Measurements from ENCODE around the gene UCK1. TPM values are rescaled to one million over a fixed set of nuclear protein-coding genes. Genes with fewer than 3 reads are reported as not detected.

The UCK1 gene
- 39.5 and 57.1 TPM in 2 replicates for total RNA-seq
- 45.4 and 48.8 TPM in 2 replicates for polyA plus RNA-seq

DNA sequence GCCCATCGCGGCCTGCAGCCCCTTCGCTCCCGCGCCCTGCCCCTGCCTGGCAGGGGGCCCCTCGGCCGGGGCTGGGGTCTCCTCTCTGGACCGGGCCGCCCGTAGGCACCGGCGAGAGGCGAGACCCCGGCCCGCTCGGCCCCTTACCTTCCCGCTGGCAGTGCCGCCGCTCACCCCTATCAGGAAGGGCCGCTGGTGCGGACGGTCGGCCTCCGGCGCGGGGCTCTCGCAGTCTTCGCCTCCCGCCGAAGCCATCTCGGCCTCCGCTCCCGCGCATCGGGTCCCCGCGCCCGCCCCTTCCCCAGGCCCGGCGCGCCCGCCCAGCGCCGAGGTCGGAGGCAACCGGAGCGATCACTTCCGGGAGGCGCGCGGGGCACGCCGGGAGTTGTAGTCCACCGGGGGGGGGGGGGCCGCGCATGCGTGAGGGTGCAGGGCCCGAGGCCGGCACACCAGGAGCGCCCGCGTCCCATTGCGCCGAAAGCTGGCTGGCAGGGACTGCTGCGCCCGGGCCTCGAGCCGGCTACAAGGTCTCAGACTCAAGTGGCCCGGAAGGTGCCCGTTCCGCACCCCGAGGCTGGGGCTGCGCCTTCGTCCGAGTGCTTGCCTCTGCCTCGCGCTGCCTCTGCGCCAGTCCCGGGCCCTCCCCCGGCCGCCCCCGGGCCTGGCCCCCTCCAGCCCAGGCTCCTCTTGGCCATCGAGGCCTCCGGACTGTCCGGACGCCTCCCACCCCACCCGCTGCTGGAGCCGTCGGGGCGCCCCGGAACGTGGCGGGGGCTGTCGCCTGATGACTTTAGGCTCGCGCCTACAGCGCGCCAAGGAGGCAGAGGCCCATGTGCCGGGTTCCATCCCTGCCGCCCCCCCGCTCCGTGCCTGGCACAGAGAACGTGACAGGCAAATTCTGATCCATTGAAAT is at the start of gene UCK1:
Gene UCK1, minus strand, starts transcription at position 344 of the 913 bp plus-strand sequence. Its CDS starts 89 bp downstream, at position 255.
- no peaks in the 10 kb centered on the region for H3K27me3 ChIP-seq
- peaks cover 5% of the 10 kb centered on the region for H3K4me1 ChIP-seq (ENCODE audit: low read depth)
- H3K9me3 ChIP-seq (ENCODE audit: low read depth): no peaks in the 10 kb centered on the region
- H3K4me3 ChIP-seq: peak within 1 kb of the TSS; percentile 92
- peak within 1 kb of the TSS; percentile 47 for H3K27ac ChIP-seq
- peaks cover 7% of the 10 kb centered on the region for H3K36me3 ChIP-seq
- TF ChIP-seq, protein P1, sequence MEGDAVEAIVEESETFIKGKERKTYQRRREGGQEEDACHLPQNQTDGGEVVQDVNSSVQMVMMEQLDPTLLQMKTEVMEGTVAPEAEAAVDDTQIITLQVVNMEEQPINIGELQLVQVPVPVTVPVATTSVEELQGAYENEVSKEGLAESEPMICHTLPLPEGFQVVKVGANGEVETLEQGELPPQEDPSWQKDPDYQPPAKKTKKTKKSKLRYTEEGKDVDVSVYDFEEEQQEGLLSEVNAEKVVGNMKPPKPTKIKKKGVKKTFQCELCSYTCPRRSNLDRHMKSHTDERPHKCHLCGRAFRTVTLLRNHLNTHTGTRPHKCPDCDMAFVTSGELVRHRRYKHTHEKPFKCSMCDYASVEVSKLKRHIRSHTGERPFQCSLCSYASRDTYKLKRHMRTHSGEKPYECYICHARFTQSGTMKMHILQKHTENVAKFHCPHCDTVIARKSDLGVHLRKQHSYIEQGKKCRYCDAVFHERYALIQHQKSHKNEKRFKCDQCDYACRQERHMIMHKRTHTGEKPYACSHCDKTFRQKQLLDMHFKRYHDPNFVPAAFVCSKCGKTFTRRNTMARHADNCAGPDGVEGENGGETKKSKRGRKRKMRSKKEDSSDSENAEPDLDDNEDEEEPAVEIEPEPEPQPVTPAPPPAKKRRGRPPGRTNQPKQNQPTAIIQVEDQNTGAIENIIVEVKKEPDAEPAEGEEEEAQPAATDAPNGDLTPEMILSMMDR (IDR thresholded peaks at IDR 0.05; ENCODE audit: low read depth, low read length): no peak
- peak; percentile 87 to 92 for DNase-seq (ENCODE audit: low read depth in 1 of 2, low spot score in 1 of 2)

DNA sequence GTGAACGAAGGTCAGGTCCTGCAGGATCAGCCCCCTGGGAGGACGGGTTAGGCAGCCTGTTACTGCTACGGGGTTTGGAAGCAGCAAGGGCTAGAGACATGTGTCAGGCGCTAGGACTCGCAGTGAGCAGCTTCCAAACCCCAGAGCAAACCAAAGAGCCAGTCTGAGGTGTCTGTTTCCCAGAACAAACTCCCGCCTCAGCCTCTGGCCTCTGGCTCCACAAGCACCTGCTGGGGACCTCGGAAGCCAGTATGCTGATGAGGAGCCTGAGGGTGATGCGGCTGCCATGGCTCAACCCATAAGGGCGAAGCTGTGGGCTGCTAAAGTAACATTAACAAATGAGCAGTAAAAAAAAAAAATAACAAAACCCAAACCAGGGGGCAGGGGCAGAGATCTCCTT is 49.3 kb upstream of the UCK1 start:
- no peaks in the 10 kb centered on the region for H3K9me3 ChIP-seq (ENCODE audit: low read depth)
- no peak overlapping the region for H3K4me3 ChIP-seq
- H3K27me3 ChIP-seq: no peaks in the 10 kb centered on the region
- H3K27ac ChIP-seq: no peak overlapping the region
- H3K4me1 ChIP-seq (ENCODE audit: low read depth): no peaks in the 10 kb centered on the region
- no peak for DNase-seq (ENCODE audit: low read depth in 1 of 2, low spot score in 1 of 2)
- peaks cover 13% of the 10 kb centered on the region for H3K36me3 ChIP-seq
- TF ChIP-seq, protein P1 (IDR thresholded peaks at IDR 0.05; ENCODE audit: low read depth, low read length): no peak

DNA sequence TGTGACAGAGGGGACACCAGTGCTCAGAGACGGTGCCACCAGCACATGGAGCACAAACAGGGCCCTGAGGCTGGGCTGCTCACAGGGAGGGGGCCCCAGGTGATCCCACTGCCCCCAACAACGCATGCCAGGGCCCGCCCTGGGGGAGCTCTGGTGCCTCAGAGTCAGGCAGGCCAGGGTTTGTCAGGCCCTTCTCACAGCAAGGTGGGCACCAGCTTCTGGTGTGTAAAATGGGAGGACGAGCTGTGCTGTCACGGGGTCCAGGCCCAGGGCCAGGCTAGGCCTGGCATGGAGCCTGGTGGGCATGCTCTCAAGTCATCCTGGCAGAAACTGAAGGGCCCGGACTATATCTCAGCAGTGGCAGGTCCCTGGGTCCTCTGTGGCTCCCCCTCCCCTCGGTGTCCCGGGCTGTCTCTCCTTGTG is 48.7 kb upstream of the UCK1 start:
- no peak overlapping the region for H3K4me3 ChIP-seq
- H3K9me3 ChIP-seq (ENCODE audit: low read depth): no peaks in the 10 kb centered on the region
- no peaks in the 10 kb centered on the region for H3K27me3 ChIP-seq
- TF ChIP-seq, protein P1 (IDR thresholded peaks at IDR 0.05; ENCODE audit: low read depth, low read length): no peak
- H3K4me1 ChIP-seq (ENCODE audit: low read depth): no peaks in the 10 kb centered on the region
- H3K27ac ChIP-seq: no peak overlapping the region
- H3K36me3 ChIP-seq: peaks cover 11% of the 10 kb centered on the region
- DNase-seq (ENCODE audit: low read depth in 1 of 2, low spot score in 1 of 2): no peak

DNA sequence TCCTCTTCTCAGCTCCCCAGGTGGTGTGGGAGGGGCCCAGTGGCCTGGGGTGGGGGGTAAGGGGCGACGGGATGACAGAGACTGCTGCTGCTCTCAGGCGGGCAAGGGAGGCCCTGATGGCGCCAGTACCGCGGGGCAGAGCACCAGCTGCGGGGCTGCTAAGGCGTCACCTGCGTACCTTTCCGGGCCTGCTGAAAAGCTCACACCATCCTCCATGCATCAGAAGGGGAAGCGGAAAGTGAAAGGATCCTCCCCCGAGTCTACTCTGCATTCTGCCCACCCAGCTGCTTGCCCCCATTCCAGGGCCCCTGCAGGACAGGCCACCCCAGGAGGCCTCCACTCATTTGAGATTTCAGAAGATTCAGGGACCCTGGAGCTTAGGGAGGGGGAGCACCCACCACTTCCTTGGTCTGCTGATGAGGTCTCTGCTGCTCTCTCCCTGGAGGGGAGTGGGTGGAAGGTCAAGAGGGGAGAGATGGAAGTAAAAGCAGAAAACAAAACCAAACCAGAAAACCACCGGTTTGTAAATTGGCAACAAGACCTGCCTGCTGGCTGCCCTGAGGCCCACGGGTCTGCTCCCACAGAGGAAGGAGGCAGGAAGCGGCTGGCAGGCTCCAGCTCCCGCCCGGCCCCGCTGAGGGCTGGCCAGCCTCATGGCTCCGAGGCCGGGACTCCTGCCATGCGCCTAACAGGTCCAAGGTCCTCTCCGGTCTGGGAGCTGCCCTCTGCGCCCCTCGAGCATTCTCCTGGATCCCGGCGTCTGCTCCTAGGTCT is 47.9 kb upstream of the UCK1 start:
- no peak overlapping the region for H3K4me3 ChIP-seq
- DNase-seq (ENCODE audit: low read depth in 1 of 2, low spot score in 1 of 2): no peak
- TF ChIP-seq, protein P1 (IDR thresholded peaks at IDR 0.05; ENCODE audit: low read depth, low read length): no peak
- H3K9me3 ChIP-seq (ENCODE audit: low read depth): no peaks in the 10 kb centered on the region
- no peak overlapping the region for H3K27ac ChIP-seq
- H3K27me3 ChIP-seq: no peaks in the 10 kb centered on the region
- H3K4me1 ChIP-seq (ENCODE audit: low read depth): no peaks in the 10 kb centered on the region
- H3K36me3 ChIP-seq: peaks cover 5% of the 10 kb centered on the region

DNA sequence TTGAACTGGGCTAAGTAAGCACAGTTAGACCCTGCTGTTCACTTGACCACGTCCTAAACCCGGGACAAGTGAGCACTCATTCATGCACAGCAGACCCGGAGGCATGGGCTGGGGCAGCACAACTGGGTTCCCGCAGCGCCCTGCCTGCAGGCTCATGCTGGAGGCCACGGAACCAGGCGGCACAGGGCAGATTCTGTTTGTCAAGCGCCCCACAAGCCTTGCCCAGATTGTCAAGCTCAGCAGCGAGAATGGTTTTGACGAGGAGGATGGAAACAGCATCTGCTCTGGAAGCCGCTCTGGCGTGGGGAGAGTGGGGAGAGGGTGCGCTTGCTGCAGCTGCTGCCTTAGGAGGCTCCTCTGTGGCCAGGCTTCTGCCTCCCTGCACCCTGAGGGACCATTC is 47.0 kb upstream of the UCK1 start:
- H3K4me1 ChIP-seq (ENCODE audit: low read depth): no peaks in the 10 kb centered on the region
- no peaks in the 10 kb centered on the region for H3K9me3 ChIP-seq (ENCODE audit: low read depth)
- H3K36me3 ChIP-seq: peaks cover 5% of the 10 kb centered on the region
- DNase-seq (ENCODE audit: low read depth in 1 of 2, low spot score in 1 of 2): no peak
- H3K27ac ChIP-seq: no peak overlapping the region
- no peaks in the 10 kb centered on the region for H3K27me3 ChIP-seq
- no peak overlapping the region for H3K4me3 ChIP-seq
- TF ChIP-seq, protein P1 (IDR thresholded peaks at IDR 0.05; ENCODE audit: low read depth, low read length): no peak
